SW480 (cell line): ENCODE measurements around the gene TTC9.

Source experiments
- DNase-seq: peaks from one replicate; pipeline ENCODE4 v3.0.0-alpha.2; 2016; ENCODE audit warnings: low spot score

TTC9 gene

GRCh38 chr14:70716483-70716882, 74.8 kb downstream of the TTC9 start:
- no peak for DNase-seq

GRCh38 chr14:70716958-70717357, 75.2 kb downstream of the TTC9 start:
- DNase-seq = peak; percentile 50

- DNase-seq = peak; percentile 50
These were observed 76.8 kb downstream of the TTC9 start for GRCh38 chr14:70718383-70719118.

- DNase-seq = no peak
These were observed 79.8 kb downstream of the TTC9 start for GRCh38 chr14:70721542-70721941.

GRCh38 chr14:70722418-70722817, 80.7 kb downstream of the TTC9 start:
- no peak for DNase-seq

- DNase-seq = no peak
These were observed 81.6 kb downstream of the TTC9 start for GRCh38 chr14:70723276-70723675.

- DNase-seq = no peak
These were observed 82.4 kb downstream of the TTC9 start for GRCh38 chr14:70724110-70724509.

GRCh38 chr14:70724944-70725343, 83.2 kb downstream of the TTC9 start:
- no peak for DNase-seq
